Measurements from ENCODE around the gene GNB1. TPM values are rescaled to one million over a fixed set of nuclear protein-coding genes. Genes with fewer than 3 reads are reported as not detected.

GNB1 gene
- polyA plus RNA-seq, 1 experiment, result 400 TPM

GRCh38 chr1:1755852-1756251 lies 135.0 kb downstream of the GNB1 start:
- Histone ChIP-seq H3K27ac (ENCODE audit: low read depth, low read length) (no peak overlapping the region), H3K9me3 (ENCODE audit: control insufficient read depth, insufficient read depth, low read length) (no peaks in the 10 kb centered on the region; the same call in 1 of the 2 replicates), H3K27me3 (ENCODE audit: control insufficient read depth, insufficient read depth, low read length) (no peaks in the 10 kb centered on the region), H3K4me3 (ENCODE audit: low read depth, low read length) (no peak overlapping the region)
- CTCF ChIA-PET, result no interaction called here
- DNase-seq (ENCODE audit: low read depth, low spot score), result no peak
- TF ChIP-seq, protein P1, sequence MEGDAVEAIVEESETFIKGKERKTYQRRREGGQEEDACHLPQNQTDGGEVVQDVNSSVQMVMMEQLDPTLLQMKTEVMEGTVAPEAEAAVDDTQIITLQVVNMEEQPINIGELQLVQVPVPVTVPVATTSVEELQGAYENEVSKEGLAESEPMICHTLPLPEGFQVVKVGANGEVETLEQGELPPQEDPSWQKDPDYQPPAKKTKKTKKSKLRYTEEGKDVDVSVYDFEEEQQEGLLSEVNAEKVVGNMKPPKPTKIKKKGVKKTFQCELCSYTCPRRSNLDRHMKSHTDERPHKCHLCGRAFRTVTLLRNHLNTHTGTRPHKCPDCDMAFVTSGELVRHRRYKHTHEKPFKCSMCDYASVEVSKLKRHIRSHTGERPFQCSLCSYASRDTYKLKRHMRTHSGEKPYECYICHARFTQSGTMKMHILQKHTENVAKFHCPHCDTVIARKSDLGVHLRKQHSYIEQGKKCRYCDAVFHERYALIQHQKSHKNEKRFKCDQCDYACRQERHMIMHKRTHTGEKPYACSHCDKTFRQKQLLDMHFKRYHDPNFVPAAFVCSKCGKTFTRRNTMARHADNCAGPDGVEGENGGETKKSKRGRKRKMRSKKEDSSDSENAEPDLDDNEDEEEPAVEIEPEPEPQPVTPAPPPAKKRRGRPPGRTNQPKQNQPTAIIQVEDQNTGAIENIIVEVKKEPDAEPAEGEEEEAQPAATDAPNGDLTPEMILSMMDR (IDR thresholded peaks at IDR 0.05; ENCODE audit: low read depth, low read length), result no peak
- POLR2A ChIA-PET, result no interaction called here

GRCh38 chr1:1755426-1755825 lies 135.5 kb downstream of the GNB1 start:
- TF ChIP-seq, protein P1 (IDR thresholded peaks at IDR 0.05; ENCODE audit: low read depth, low read length), result no peak
- CTCF ChIA-PET, result no interaction called here
- POLR2A ChIA-PET, result no interaction called here

GRCh38 chr1:1754051-1754815 lies 136.7 kb downstream of the GNB1 start:
- CTCF ChIA-PET, result no interaction called here
- no peak for DNase-seq (ENCODE audit: low read depth, low spot score)

More at GRCh38 chr1:1755426-1755825, 135.5 kb downstream of the GNB1 start:
- no peak for DNase-seq (ENCODE audit: low read depth, low spot score)
- no peaks in the 10 kb centered on the region; the same call in 1 of the 2 replicates for H3K9me3 ChIP-seq (ENCODE audit: control insufficient read depth, insufficient read depth, low read length)
- no peak overlapping the region for H3K27ac ChIP-seq (ENCODE audit: low read depth, low read length)
- H3K4me3 ChIP-seq (ENCODE audit: low read depth, low read length), result no peak overlapping the region
- H3K27me3 ChIP-seq (ENCODE audit: control insufficient read depth, insufficient read depth, low read length), result no peaks in the 10 kb centered on the region

GRCh38 chr1:1753607-1754005 lies 137.3 kb downstream of the GNB1 start:
- Histone ChIP-seq H3K27me3 (ENCODE audit: control insufficient read depth, insufficient read depth, low read length) (no peaks in the 10 kb centered on the region), H3K9me3 (ENCODE audit: control insufficient read depth, insufficient read depth, low read length) (no peaks in the 10 kb centered on the region; the same call in 1 of the 2 replicates), H3K27ac (ENCODE audit: low read depth, low read length) (no peak overlapping the region), H3K4me3 (ENCODE audit: low read depth, low read length) (no peak overlapping the region)
- no peak for DNase-seq (ENCODE audit: low read depth, low spot score)
- ChIA-PET CTCF (no interaction called here), POLR2A (no interaction called here)
- TF ChIP-seq, protein P1 (IDR thresholded peaks at IDR 0.05; ENCODE audit: low read depth, low read length), result no peak

More at GRCh38 chr1:1754051-1754815, 136.7 kb downstream of the GNB1 start:
- Histone ChIP-seq H3K27me3 (ENCODE audit: control insufficient read depth, insufficient read depth, low read length) (no peaks in the 10 kb centered on the region), H3K9me3 (ENCODE audit: control insufficient read depth, insufficient read depth, low read length) (no peaks in the 10 kb centered on the region; the same call in 1 of the 2 replicates), H3K27ac (ENCODE audit: low read depth, low read length) (no peak overlapping the region), H3K4me3 (ENCODE audit: low read depth, low read length) (no peak overlapping the region)
- TF ChIP-seq, protein P1 (IDR thresholded peaks at IDR 0.05; ENCODE audit: low read depth, low read length), result no peak
- POLR2A ChIA-PET, result no interaction called here

Data from AG04450 (cell line).